ENCODE measurements around the gene MYRFL.
A peak's percentile ranks its signal among the peaks of the same experiment; 100 is the strongest.
"Not testable (repeated sequence)": the region's sequence is repeated elsewhere in the genome, so short reads cannot be mapped to it uniquely, and the experiment has no call there.

MYRFL gene

DNA sequence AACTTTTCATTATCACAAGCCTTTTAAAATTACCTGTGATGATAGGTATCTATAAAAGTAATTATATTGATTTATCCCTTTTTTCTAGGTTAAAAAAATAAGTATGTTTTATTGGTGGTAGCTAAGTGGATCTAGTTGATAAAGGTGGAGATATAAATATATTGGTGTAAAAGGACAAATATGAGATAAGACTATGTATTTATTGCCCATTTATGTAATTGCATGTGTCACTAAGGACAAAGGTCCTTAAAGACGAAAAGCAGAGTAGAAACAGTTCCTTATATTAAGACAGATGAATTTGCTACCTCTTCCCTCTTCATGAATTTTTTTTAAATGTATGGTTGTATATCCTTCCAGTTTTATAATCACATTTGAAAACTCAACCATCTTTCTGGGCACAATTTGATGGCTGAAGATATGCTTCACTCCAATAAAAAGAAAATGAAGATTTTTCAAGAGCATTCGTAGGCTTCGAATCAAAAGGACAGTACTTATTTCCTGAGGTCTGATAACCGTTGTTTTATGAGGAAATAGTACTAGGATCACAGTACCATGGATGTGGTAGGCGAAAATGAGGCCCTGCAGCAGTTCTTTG, at the start of gene MYRFL:
Gene MYRFL, plus strand, starts transcription at position 262 of the 595 bp plus-strand sequence. Its CDS starts 291 bp downstream, at position 553.
- no peak for DNase-seq
- Histone ChIP-seq H3K9me3 (ENCODE audit: severe bottlenecking) (no peaks in the 10 kb centered on the region), H3K4me3 (ENCODE audit: low read depth, low read length) (no peak within 1 kb of the TSS), H3K27me3 (ENCODE audit: insufficient read depth, low read depth, severe bottlenecking) (no peaks in the 10 kb centered on the region), H3K27ac (no peak within 1 kb of the TSS), H3K36me3 (no peaks in the 10 kb centered on the region)
- TF ChIP-seq, protein P1, sequence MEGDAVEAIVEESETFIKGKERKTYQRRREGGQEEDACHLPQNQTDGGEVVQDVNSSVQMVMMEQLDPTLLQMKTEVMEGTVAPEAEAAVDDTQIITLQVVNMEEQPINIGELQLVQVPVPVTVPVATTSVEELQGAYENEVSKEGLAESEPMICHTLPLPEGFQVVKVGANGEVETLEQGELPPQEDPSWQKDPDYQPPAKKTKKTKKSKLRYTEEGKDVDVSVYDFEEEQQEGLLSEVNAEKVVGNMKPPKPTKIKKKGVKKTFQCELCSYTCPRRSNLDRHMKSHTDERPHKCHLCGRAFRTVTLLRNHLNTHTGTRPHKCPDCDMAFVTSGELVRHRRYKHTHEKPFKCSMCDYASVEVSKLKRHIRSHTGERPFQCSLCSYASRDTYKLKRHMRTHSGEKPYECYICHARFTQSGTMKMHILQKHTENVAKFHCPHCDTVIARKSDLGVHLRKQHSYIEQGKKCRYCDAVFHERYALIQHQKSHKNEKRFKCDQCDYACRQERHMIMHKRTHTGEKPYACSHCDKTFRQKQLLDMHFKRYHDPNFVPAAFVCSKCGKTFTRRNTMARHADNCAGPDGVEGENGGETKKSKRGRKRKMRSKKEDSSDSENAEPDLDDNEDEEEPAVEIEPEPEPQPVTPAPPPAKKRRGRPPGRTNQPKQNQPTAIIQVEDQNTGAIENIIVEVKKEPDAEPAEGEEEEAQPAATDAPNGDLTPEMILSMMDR (IDR thresholded peaks at IDR 0.05; ENCODE audit: low read depth, low read length): no peak

DNA sequence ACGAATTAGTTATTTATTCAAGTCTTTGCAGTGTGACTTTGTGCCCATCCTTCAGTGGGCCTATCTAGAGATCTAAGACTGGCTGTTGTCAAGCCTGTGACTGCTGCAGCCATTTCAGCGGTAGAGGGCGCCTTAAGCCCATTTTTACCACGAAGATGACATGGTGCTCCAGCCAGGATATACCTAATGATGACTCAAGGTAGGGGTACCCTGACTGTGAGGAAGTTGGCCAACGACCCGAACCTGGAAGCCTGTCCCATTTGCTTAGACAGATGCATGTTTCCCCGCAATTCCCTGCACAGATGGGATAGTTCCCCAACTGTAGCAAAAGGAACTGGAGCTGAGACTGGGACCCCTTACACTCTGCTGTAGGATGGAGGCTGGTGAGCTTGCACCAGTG, 45.1 kb upstream of the MYRFL start:
- no peak overlapping the region for H3K27ac ChIP-seq
- no peaks in the 10 kb centered on the region for H3K27me3 ChIP-seq (ENCODE audit: insufficient read depth, low read depth, severe bottlenecking)
- TF ChIP-seq, protein P1 (IDR thresholded peaks at IDR 0.05; ENCODE audit: low read depth, low read length): peak; percentile 75
- no peaks in the 10 kb centered on the region for H3K36me3 ChIP-seq
- H3K4me3 ChIP-seq (ENCODE audit: low read depth, low read length): no peak overlapping the region
- H3K9me3 ChIP-seq (ENCODE audit: severe bottlenecking): no peaks in the 10 kb centered on the region
- DNase-seq: peak; percentile 72

DNA sequence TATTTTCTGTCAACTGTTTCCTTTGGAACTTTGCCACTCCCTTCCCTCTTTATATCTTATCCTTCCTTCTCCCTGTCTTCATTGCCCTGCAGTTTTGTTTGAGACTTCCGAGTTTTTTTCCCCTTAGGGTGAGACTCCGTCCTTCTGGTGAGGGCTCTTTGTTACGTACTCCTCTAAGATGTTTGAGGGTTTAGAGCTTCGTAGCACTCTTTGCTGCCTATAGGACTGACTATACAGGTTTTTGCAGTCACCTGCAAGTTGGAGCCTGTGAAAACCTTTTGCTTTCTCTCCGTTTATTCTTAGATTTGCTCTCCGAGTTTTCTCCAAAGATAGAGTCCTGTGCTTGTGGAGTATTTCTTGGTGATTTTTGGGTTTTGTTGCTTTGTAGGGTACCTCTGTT, 41.7 kb upstream of the MYRFL start:
- Histone ChIP-seq H3K9me3 (ENCODE audit: severe bottlenecking) (no peaks in the 10 kb centered on the region), H3K27me3 (ENCODE audit: insufficient read depth, low read depth, severe bottlenecking) (no peaks in the 10 kb centered on the region), H3K4me3 (ENCODE audit: low read depth, low read length) (no peak overlapping the region), H3K27ac (no peak overlapping the region), H3K36me3 (no peaks in the 10 kb centered on the region; the same call in 1 of the 2 replicates)
- DNase-seq: no peak
- TF ChIP-seq, protein P1 (IDR thresholded peaks at IDR 0.05; ENCODE audit: low read depth, low read length): no peak

DNA sequence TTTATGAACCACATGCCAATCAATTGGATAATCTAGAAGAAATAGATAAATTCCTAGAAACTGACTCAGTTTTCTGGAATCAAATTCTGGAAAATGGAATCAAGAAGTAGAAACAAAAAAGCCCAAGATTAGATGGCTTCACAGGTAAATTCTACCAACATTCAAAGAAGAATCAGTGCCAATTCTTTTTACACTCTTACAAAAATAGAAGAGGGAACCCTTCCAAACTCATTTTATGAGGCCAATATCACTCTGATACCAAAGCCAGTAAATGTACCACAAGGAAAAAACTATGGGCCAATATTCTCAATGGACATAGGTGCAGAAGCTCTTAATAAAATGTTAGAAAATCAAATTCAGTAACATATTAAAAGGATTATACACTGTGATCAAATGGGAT, 35.7 kb upstream of the MYRFL start:
- Histone ChIP-seq H3K27me3 (ENCODE audit: insufficient read depth, low read depth, severe bottlenecking) (no peaks in the 10 kb centered on the region), H3K27ac (no peak overlapping the region), H3K4me3 (ENCODE audit: low read depth, low read length) (no peak overlapping the region), H3K9me3 (ENCODE audit: severe bottlenecking) (no peaks in the 10 kb centered on the region), H3K36me3 (no peaks in the 10 kb centered on the region; the same call in 1 of the 2 replicates)
- TF ChIP-seq, protein P1 (IDR thresholded peaks at IDR 0.05; ENCODE audit: low read depth, low read length): no peak
- no peak for DNase-seq

DNA sequence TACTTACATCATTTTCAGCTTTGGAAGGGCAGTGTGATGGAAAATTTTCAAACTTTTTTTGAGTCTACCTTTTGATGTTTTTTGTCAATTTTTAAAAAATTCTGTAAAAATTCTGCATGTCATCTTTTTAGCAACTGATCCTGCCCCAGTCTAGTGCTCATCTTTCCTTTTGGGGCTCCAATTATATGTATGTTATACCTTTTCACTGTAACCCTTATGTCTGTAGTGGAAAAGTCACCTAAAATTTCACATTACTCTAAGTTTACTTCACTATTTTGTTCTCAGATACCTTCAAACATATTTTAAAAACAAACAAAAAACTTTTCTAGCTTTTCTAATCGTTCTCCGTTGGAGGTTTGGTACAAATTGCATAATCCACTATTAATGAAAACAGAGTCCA, 32.5 kb upstream of the MYRFL start:
- H3K36me3 ChIP-seq: peaks cover 12% of the 10 kb centered on the region
- H3K4me3 ChIP-seq (ENCODE audit: low read depth, low read length): no peak overlapping the region
- TF ChIP-seq, protein P1 (IDR thresholded peaks at IDR 0.05; ENCODE audit: low read depth, low read length): no peak
- DNase-seq: no peak
- no peaks in the 10 kb centered on the region for H3K9me3 ChIP-seq (ENCODE audit: severe bottlenecking)
- H3K27ac ChIP-seq: no peak overlapping the region
- no peaks in the 10 kb centered on the region for H3K27me3 ChIP-seq (ENCODE audit: insufficient read depth, low read depth, severe bottlenecking)

DNA sequence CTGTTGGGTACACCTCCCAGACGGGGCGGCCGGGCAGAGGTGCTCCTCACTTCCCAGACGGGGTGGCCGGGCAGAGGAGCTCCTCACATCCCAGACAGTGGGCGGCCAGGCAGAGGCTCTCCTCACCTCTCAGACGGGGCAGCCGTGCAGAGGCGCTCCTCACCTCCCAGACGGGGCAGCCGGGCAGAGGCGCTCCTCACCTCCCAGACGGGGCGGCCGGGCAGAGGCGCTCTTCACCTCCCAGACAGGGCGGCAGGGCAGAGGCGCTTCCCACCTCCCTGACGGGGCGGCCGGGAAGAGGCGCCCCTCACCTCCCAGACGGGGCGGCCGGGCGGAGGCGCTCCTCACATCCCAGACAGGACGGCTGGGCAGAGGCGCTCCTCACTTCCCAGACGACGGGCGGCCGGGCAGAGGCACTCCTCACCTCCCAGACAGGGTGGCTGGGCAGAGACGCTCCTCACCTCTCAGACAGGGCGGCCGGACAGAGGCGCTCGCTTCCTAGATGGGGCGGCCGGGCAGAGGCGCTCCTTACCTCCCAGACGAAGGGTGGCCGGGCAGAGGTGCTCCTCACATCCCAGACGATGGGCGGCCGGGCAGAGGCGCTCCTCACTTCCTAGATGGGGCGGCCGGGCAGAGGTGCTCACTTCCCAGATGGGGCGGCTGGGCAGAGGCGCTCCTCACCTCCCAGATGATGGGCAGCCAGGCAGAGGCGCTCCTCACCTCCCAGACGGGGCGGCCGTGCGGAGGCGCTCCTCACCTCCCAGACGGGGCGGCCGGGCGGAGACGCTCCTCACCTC, 17.7 kb upstream of the MYRFL start:
- not testable (repeated sequence) for DNase-seq; H3K4me3 ChIP-seq (ENCODE audit: low read depth, low read length); H3K27ac ChIP-seq; H3K36me3 ChIP-seq; H3K27me3 ChIP-seq (ENCODE audit: insufficient read depth, low read depth, severe bottlenecking)
- H3K9me3 ChIP-seq (ENCODE audit: severe bottlenecking): peaks cover 16% of the 10 kb centered on the region

Measured in WERI-Rb-1 (cell line).